ENCODE data around the gene PLEKHM3. TPM values are rescaled to one million over a fixed set of nuclear protein-coding genes. Genes with fewer than 3 reads are reported as not detected.

Gene PLEKHM3
- polyA plus RNA-seq, 1 experiment, result 5.8 TPM

GRCh38 chr2:207823865-207824264 lies 201.5 kb downstream of the PLEKHM3 start:
- TF ChIP-seq, protein P1, sequence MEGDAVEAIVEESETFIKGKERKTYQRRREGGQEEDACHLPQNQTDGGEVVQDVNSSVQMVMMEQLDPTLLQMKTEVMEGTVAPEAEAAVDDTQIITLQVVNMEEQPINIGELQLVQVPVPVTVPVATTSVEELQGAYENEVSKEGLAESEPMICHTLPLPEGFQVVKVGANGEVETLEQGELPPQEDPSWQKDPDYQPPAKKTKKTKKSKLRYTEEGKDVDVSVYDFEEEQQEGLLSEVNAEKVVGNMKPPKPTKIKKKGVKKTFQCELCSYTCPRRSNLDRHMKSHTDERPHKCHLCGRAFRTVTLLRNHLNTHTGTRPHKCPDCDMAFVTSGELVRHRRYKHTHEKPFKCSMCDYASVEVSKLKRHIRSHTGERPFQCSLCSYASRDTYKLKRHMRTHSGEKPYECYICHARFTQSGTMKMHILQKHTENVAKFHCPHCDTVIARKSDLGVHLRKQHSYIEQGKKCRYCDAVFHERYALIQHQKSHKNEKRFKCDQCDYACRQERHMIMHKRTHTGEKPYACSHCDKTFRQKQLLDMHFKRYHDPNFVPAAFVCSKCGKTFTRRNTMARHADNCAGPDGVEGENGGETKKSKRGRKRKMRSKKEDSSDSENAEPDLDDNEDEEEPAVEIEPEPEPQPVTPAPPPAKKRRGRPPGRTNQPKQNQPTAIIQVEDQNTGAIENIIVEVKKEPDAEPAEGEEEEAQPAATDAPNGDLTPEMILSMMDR (IDR thresholded peaks at IDR 0.05; ENCODE audit: insufficient read depth, low read depth, low read length), result no peak
- Histone ChIP-seq H3K27me3 (ENCODE audit: control insufficient read depth, insufficient read depth, low read length) (no peaks in the 10 kb centered on the region), H3K4me3 (ENCODE audit: low read depth, low read length) (no peak overlapping the region), H3K36me3 (ENCODE audit: control insufficient read depth, insufficient read depth, low read length) (no peaks in the 10 kb centered on the region)
- DNase-seq (ENCODE audit: low read depth), result no peak
- ChIA-PET CTCF (no interaction called here), POLR2A (no interaction called here)

DNA sequence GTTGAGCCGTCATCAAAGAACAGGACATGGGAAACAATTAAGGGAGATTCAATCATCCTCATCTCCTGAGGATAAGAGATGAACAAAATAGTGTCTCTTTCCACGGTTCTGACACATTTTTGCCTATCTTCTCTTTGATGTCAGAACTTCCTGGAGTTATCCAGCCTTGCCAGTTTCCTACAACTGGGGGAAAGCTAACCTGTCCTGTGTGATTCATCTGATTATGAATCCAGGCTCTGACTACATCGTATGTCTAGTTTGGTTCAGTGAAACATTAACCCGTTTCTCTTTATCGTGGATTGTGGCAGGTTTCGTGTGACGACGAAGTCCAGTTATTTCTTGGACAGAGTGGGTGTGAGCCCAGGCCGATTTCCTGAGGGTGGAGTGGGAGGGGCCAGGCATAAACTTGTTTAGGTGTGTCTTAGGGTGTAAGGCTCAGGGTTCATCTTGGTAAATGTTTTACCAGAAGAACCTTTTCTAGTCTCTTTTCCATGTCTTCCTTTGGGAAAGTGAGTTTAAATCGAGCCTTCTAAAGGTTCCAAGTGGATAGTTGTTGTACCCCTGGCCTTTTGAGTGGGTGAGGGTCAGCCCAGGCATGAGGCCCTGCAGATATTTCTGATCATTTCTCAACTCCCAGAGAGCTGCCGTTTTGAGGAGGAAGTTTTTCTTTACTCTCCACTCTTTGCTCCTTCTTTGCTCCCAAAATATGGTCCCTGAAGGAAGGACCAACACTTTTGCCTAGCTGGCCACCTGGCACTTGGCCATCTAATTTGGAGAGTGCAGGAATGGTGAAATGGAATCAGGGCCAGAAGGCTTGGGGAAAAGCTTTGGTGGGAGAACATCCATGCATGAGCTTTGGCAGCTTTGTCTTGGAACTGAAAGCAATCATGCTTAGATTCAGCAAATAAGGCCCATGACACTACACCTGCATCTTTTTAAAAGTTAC lies 205.2 kb downstream of the PLEKHM3 start:
- Histone ChIP-seq H3K4me3 (ENCODE audit: low read depth, low read length) (no peak overlapping the region), H3K27me3 (ENCODE audit: control insufficient read depth, insufficient read depth, low read length) (no peaks in the 10 kb centered on the region), H3K36me3 (ENCODE audit: control insufficient read depth, insufficient read depth, low read length) (no peaks in the 10 kb centered on the region)
- DNase-seq (ENCODE audit: low read depth), result no peak
- ChIA-PET CTCF (no interaction called here), POLR2A (no interaction called here)
- TF ChIP-seq, protein P1 (IDR thresholded peaks at IDR 0.05; ENCODE audit: insufficient read depth, low read depth, low read length), result no peak

DNA sequence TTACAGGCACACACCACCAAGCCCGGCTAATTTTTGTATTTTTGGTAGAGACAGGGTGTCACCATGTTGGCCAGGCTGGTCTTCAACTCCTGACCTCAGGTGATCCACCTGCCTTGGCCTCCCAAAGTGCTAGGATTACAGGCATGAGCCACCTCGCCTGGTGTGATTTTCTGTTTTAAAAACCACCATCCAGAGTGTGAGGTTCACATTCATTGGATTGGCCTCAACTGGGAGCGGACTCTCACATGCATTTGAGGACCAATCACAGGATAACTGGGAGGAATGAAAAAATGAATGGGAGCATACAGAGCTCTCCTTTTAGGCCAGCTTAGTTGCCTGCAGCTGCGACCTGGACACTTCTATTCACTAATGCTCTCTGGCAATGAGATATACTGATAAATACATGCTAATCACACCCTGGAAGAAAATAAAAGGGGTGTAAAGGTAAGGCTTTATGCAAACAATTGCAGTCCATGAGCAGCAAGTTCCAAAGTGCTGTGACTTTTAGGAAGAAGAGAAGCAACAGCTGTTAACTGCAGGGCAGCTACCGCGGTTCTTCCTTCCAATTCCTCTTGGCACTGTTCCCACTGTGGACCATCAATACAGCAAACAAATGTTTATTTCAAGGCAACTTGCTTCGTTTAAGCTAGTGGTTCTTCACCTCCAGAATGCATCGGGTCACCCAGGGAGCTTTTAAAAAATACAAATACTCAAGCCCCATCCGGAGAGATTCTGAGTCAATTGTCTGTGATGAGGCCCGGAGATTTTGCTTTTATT lies 206.1 kb downstream of the PLEKHM3 start:
- CTCF ChIA-PET, result no interaction called here
- TF ChIP-seq, protein P1 (IDR thresholded peaks at IDR 0.05; ENCODE audit: insufficient read depth, low read depth, low read length), result no peak
- Histone ChIP-seq H3K36me3 (ENCODE audit: control insufficient read depth, insufficient read depth, low read length) (no peaks in the 10 kb centered on the region), H3K4me3 (ENCODE audit: low read depth, low read length) (no peak overlapping the region), H3K27me3 (ENCODE audit: control insufficient read depth, insufficient read depth, low read length) (no peaks in the 10 kb centered on the region)
- POLR2A ChIA-PET, result no interaction called here
- no peak for DNase-seq (ENCODE audit: low read depth)

DNA sequence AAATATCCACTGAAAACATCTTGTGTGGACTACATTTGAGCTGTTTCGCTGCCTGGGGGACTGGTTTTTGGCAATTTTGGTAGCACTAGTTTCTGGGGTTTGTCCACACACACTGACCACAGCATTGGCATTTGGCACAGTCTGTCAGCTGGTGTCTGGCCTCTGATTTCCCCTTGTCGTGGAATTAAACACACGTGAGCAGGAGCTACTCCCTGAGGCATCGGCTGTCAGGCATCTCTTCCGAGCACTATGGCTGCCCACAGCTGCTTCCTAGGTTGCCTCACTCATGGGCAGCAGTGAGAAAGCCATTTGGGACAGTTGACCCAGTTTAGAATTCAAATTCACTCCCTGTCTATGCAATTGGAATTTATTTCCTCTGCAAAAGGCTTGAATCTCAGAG lies 208.8 kb downstream of the PLEKHM3 start:
- H3K27me3 ChIP-seq (ENCODE audit: control insufficient read depth, insufficient read depth, low read length), result no peaks in the 10 kb centered on the region
- H3K36me3 ChIP-seq (ENCODE audit: control insufficient read depth, insufficient read depth, low read length), result no peaks in the 10 kb centered on the region
- ChIA-PET CTCF (interaction anchor here (1.3 kb wide), 1 partner anchor 12 kb away, joined by 3 read pairs; no protein-coding TSS in a partner anchor), POLR2A (no interaction called here)
- DNase-seq (ENCODE audit: low read depth), result no peak
- TF ChIP-seq, protein P1 (IDR thresholded peaks at IDR 0.05; ENCODE audit: insufficient read depth, low read depth, low read length), result no peak
- no peak overlapping the region for H3K4me3 ChIP-seq (ENCODE audit: low read depth, low read length)

DNA sequence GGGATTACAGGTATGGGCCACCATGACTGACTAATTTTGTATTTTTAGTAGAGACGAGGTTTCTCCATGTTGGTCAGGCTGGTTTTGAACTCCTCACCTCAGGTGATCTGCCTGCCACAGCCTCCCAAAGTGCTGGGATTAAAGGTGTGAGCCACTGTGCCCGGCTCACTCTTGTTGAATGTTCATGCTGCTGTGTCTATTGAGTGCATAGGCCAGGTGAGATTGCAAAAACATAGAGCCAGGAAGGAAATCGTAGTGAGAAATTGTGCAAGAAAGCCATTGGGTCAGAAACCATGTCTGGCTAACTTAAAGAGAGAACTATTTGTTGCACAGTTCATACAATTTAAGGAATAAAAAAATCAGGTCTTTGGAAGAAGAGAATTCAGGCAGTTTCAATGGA lies 210.1 kb downstream of the PLEKHM3 start:
- ChIA-PET POLR2A (no interaction called here), CTCF (no interaction called here)
- Histone ChIP-seq H3K36me3 (ENCODE audit: control insufficient read depth, insufficient read depth, low read length) (no peaks in the 10 kb centered on the region), H3K4me3 (ENCODE audit: low read depth, low read length) (no peak overlapping the region), H3K27me3 (ENCODE audit: control insufficient read depth, insufficient read depth, low read length) (no peaks in the 10 kb centered on the region)
- no peak for DNase-seq (ENCODE audit: low read depth)
- TF ChIP-seq, protein P1 (IDR thresholded peaks at IDR 0.05; ENCODE audit: insufficient read depth, low read depth, low read length), result no peak
